CD4-positive, alpha-beta memory T cell (primary cell): ENCODE data around the gene MORF4L2. TPM values are rescaled to one million over a fixed set of nuclear protein-coding genes. Genes with fewer than 3 reads are reported as not detected.

ENCODE experiments used
- CTCF ChIA-PET: fragments of 350-600 bp; sonication (Branson Sonifier 250); formaldehyde crosslinking; loops from one replicate; lab custom pipeline; 2021; ENCODE audit warnings: inconsistent platforms; ENCODE audit not compliant: partially characterized antibody; lab: Charles Lee
- POLR2A ChIA-PET: fragments of 350-600 bp; sonication (Branson Sonifier 250); formaldehyde crosslinking; loops from one replicate; lab custom pipeline; 2021; ENCODE audit not compliant: partially characterized antibody; lab: Charles Lee
- DNase-seq, 5 donors: peaks; one replicate each; pipeline versions ENCODE4 v3.0.0 to v3.0.0-alpha.2; 2020 to 2022; ENCODE audit warnings: mixed read lengths in 1 of 5
- H3K27ac ChIP-seq: one replicate; pipeline ENCODE4 v1.7.0; 2013; ENCODE audit warnings: low read depth, low read length
- H3K27me3 ChIP-seq: 2 replicates; pipeline ENCODE4 v1.7.0; 2013; ENCODE audit warnings: mild to moderate bottlenecking, low read length, moderate library complexity; ENCODE audit not compliant: insufficient read depth
- H3K36me3 ChIP-seq: 2 replicates; pipeline ENCODE4 v1.7.0; 2013; ENCODE audit warnings: mild to moderate bottlenecking, low read length, moderate library complexity; ENCODE audit not compliant: insufficient read depth
- H3K4me1 ChIP-seq: 2 replicates; pipeline ENCODE4 v1.7.0; 2013; ENCODE audit warnings: mild to moderate bottlenecking, low read length, moderate library complexity; ENCODE audit not compliant: insufficient read depth
- H3K4me3 ChIP-seq, 2 donors: one replicate each; pipeline ENCODE4 v1.7.0; 2013; ENCODE audit warnings: low read length in 2 of 2, mild to moderate bottlenecking in 1 of 2
- H3K9me3 ChIP-seq, 2 donors: one replicate each; pipeline ENCODE4 v1.7.0; 2013; ENCODE audit warnings: low read length in 2 of 2, control low read depth in 1 of 2; ENCODE audit not compliant: control insufficient read depth in 1 of 2
- H3K27ac Mint-ChIP-seq, 7 donors: one replicate each; pipeline ENCODE4 v1.8.0; 2020 to 2021; ENCODE audit warnings: mixed read lengths in 7 of 7, mild to moderate bottlenecking in 6 of 7, inconsistent platforms in 3 of 7, moderate library complexity in 3 of 7
- H3K27me3 Mint-ChIP-seq, 2 donors: one replicate each; pipeline ENCODE4 v1.8.0; 2020 to 2021; ENCODE audit warnings: mixed read lengths in 2 of 2
- H3K36me3 Mint-ChIP-seq, 2 donors: one replicate each; pipeline ENCODE4 v1.8.0; 2020 to 2021; ENCODE audit warnings: mixed read lengths in 2 of 2, inconsistent platforms in 1 of 2, mild to moderate bottlenecking in 1 of 2
- H3K4me1 Mint-ChIP-seq, 4 donors: one replicate each; pipeline ENCODE4 v1.8.0; 2020 to 2021; ENCODE audit warnings: mixed read lengths in 4 of 4, mild to moderate bottlenecking in 1 of 4
- H3K4me3 Mint-ChIP-seq, 8 donors: one replicate each; pipeline ENCODE4 v1.8.0; 2020 to 2021; ENCODE audit warnings: mixed read lengths in 8 of 8, mild to moderate bottlenecking in 7 of 8, moderate library complexity in 6 of 8, inconsistent platforms in 3 of 8
- H3K9me3 Mint-ChIP-seq, 8 donors: one replicate each; pipeline ENCODE4 v1.8.0; 2020 to 2021; ENCODE audit warnings: mixed read lengths in 8 of 8, mild to moderate bottlenecking in 5 of 8, inconsistent platforms in 3 of 8, moderate library complexity in 1 of 8
- intact Hi-C: fragments of 100-400 bp; cut with micrococcal nuclease; formaldehyde crosslinking; loops from one replicate; pipeline ENCODE4 v1.15.1; 2023
- polyA plus RNA-seq, 2 donors: library from polyadenylated mRNA; unstranded; fragments of 300-500 nt; fragmentation: Illumina TruSeq; gene quantifications; one replicate each; pipeline ENCODE4 v1.2.3, GENCODE V29; 2021
- total RNA-seq, 2 experiments: library from RNA; stranded (reverse); gene quantifications; one replicate each; pipeline ENCODE4 v1.2.3, GENCODE V29; 2021

MORF4L2 gene
- total and polyA plus RNA-seq, 4 experiments from 2014 or later = 78.7 to 110 (median 92.3) TPM

- Mint-ChIP-seq H3K4me3 (no peak overlapping the region), H3K9me3 (no peaks in the 10 kb centered on the region), H3K27ac (no peak overlapping the region), H3K36me3 (no peaks in the 10 kb centered on the region), H3K27me3 (peaks cover 3% of the 10 kb centered on the region in 2 donors), H3K4me1 (no peaks in the 10 kb centered on the region)
- H3K9me3 ChIP-seq = no peaks in the 10 kb centered on the region
- no peaks in the 10 kb centered on the region for H3K27me3 ChIP-seq
- no peak for DNase-seq
- no peaks in the 10 kb centered on the region for H3K4me1 ChIP-seq
- H3K36me3 ChIP-seq = no peaks in the 10 kb centered on the region
- ChIA-PET CTCF (interaction anchor here (0.9 kb wide), 1 partner anchor 12 kb away, joined by 3 read pairs; the partner anchor contains the start of gene TMEM31), POLR2A (no interaction called here)
- no peak overlapping the region for H3K27ac ChIP-seq
- H3K4me3 ChIP-seq = no peak overlapping the region
- intact Hi-C loops = no loop called here
These were observed 12.7 kb upstream of the MORF4L2 start for GRCh38 chrX:103699243-103699642.

DNA sequence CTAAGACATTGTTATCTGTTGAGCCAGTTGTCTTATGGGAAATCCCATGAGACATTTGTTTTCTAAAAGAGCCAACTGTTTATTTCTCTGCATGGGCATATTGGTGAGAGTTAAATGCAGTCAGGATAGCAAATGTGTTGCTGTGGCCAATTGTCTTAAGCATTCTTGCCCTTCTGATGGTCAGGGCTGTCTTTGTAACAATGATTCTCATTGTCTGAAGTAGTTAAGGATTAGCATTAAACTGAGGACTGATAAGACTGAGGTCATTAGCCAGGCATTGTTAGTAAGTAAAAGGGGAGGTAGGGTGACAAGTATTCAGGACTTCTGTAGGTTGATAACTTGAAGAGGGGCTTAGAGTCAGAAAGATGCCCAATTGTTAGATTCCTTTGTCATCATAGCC is 11.2 kb upstream of the MORF4L2 start:
- Histone ChIP-seq H3K4me1 (no peaks in the 10 kb centered on the region), H3K9me3 (no peaks in the 10 kb centered on the region), H3K36me3 (no peaks in the 10 kb centered on the region), H3K27me3 (no peaks in the 10 kb centered on the region), H3K27ac (no peak overlapping the region), H3K4me3 (no peak overlapping the region)
- H3K4me1 Mint-ChIP-seq = no peaks in the 10 kb centered on the region
- H3K27me3 Mint-ChIP-seq = peaks cover 3% of the 10 kb centered on the region in 2 donors
- H3K9me3 Mint-ChIP-seq = no peaks in the 10 kb centered on the region
- intact Hi-C loops = no loop called here
- DNase-seq = no peak
- no peaks in the 10 kb centered on the region for H3K36me3 Mint-ChIP-seq
- ChIA-PET CTCF (no interaction called here), POLR2A (no interaction called here)
- H3K4me3 Mint-ChIP-seq = no peak overlapping the region
- no peak overlapping the region for H3K27ac Mint-ChIP-seq

GRCh38 chrX:103691059-103691458 is 4.6 kb upstream of the MORF4L2 start:
- intact Hi-C loops = no loop called here
- Histone ChIP-seq H3K9me3 (no peaks in the 10 kb centered on the region), H3K27me3 (no peaks in the 10 kb centered on the region), H3K36me3 (no peaks in the 10 kb centered on the region), H3K27ac (no peak overlapping the region), H3K4me1 (peaks cover 4% of the 10 kb centered on the region), H3K4me3 (no peak overlapping the region)
- no peak for DNase-seq
- Mint-ChIP-seq H3K27me3 (no peaks in the 10 kb centered on the region), H3K4me3 (no peak overlapping the region), H3K27ac (no peak overlapping the region), H3K4me1 (no peaks in the 10 kb centered on the region), H3K36me3 (peaks cover 0 to 7% of the 10 kb centered on the region in 2 donors), H3K9me3 (no peaks in the 10 kb centered on the region)
- POLR2A ChIA-PET = no interaction called here
- CTCF ChIA-PET = interaction anchor here (1.5 kb wide), 1 partner anchor 202 kb away, joined by 3 read pairs; no protein-coding TSS in a partner anchor

GRCh38 chrX:103688946-103689345 is 2.4 kb upstream of the MORF4L2 start:
- H3K27me3 Mint-ChIP-seq = no peaks in the 10 kb centered on the region
- DNase-seq = peak in 4 of 5 donors; percentile 26 to 41 (median 36)
- H3K9me3 Mint-ChIP-seq = no peaks in the 10 kb centered on the region
- H3K36me3 ChIP-seq = peaks cover 7% of the 10 kb centered on the region
- POLR2A ChIA-PET = no interaction called here
- H3K4me3 ChIP-seq = no peak overlapping the region
- CTCF ChIA-PET = interaction anchor here (0.7 kb wide), 1 partner anchor 8 kb away, joined by 3 read pairs; no protein-coding TSS in a partner anchor
- H3K27me3 ChIP-seq = no peaks in the 10 kb centered on the region
- peaks cover 3 to 13% of the 10 kb centered on the region in 2 donors for H3K36me3 Mint-ChIP-seq
- H3K4me1 Mint-ChIP-seq = peaks cover 0 to 11% (median 3%) of the 10 kb centered on the region in 4 donors
- peak overlapping the region in 1 of 8 donors; percentile 46 for H3K4me3 Mint-ChIP-seq
- no peak overlapping the region for H3K27ac Mint-ChIP-seq
- H3K4me1 ChIP-seq = peaks cover 21% of the 10 kb centered on the region
- no peaks in the 10 kb centered on the region for H3K9me3 ChIP-seq
- intact Hi-C loops = loop anchor here (1.0 to 10.0 kb wide), 3 partner anchors 128 to 1754 kb away; partner anchors contain the start of genes BEX5 and ZMAT1
- no peak overlapping the region for H3K27ac ChIP-seq

GRCh38 chrX:103687696-103688201 is 1.2 kb upstream of the MORF4L2 start:
- ChIA-PET CTCF (interaction anchor here (1.0 kb wide), 1 partner anchor 21 kb away, joined by 5 read pairs; no protein-coding TSS in a partner anchor), POLR2A (interaction anchor here (0.7 to 3.1 kb wide), 7 partner anchors 58 to 1755 kb away, joined by 3 to 15 read pairs (median 4); partner anchors contain the start of genes SLC25A53, TCEAL1, ZCCHC18 and ZMAT1)
- peak; percentile 39 to 70 (median 54) for DNase-seq
- Mint-ChIP-seq H3K36me3 (peaks cover 8 to 17% of the 10 kb centered on the region in 2 donors), H3K4me1 (peaks cover 0 to 15% (median 3%) of the 10 kb centered on the region in 4 donors), H3K27ac (no peak overlapping the region), H3K9me3 (no peaks in the 10 kb centered on the region), H3K4me3 (no peak overlapping the region), H3K27me3 (no peaks in the 10 kb centered on the region)
- peaks cover 21% of the 10 kb centered on the region for H3K4me1 ChIP-seq
- peaks cover 10% of the 10 kb centered on the region for H3K36me3 ChIP-seq
- peak overlapping the region; percentile 85 for H3K27ac ChIP-seq
- no peaks in the 10 kb centered on the region for H3K9me3 ChIP-seq
- intact Hi-C loops = loop anchor here (1.0 to 10.0 kb wide), 7 partner anchors 59 to 1753 kb away; partner anchors contain the start of genes BEX4, BEX5, FAM199X and TCEAL1
- H3K27me3 ChIP-seq = no peaks in the 10 kb centered on the region
- H3K4me3 ChIP-seq = peak overlapping the region; percentile 91 to 94

DNA sequence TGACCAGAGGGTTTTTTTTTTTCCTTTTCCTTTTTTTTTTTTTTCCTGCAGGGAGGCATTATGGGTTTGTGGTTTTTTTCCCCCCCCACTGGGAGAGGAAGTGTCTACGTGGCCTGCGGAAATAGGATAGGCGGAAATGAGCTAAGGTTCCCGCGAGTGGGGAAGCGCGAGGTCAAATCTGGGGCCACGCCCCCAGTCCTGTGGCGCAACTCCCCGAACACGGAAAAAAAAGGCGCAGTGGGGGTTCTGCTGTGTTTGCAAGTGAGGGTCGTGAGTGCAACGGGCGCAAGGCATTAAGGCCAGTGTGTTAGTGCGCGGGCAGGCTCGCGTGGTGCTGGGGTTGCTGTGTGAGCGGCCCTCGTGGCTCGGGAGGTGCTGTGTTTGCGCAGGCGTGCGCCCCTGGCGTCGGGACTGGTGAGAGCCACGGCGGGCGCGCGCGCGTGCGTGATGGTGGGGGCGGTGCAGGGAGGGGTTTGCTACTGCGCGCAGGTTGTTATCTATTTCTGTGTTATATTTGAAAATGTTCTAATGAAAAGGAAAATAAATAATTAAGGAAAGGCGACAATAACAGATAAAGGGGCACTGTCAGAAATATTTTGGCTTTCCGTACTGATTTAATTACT is 685 bp upstream of the MORF4L2 start:
- CTCF ChIA-PET = interaction anchor here (1.0 kb wide), 1 partner anchor 20 kb away, joined by 5 read pairs; no protein-coding TSS in a partner anchor
- Mint-ChIP-seq H3K4me1 (peaks cover 0 to 15% (median 3%) of the 10 kb centered on the region in 4 donors), H3K27ac (no peak overlapping the region), H3K36me3 (peaks cover 8 to 21% of the 10 kb centered on the region in 2 donors), H3K9me3 (no peaks in the 10 kb centered on the region), H3K27me3 (no peaks in the 10 kb centered on the region), H3K4me3 (no peak overlapping the region)
- H3K27ac ChIP-seq = peak overlapping the region; percentile 85
- peaks cover 21% of the 10 kb centered on the region for H3K4me1 ChIP-seq
- peak overlapping the region; percentile 91 to 94 for H3K4me3 ChIP-seq
- POLR2A ChIA-PET = interaction anchor here (0.6 to 3.1 kb wide), 10 partner anchors 58 to 1755 kb away, joined by 3 to 15 read pairs (median 4); partner anchors contain the start of genes SLC25A53, TCEAL1, TCEAL3 and ZCCHC18
- no peaks in the 10 kb centered on the region for H3K27me3 ChIP-seq
- intact Hi-C loops = loop anchor here (1.0 to 10.0 kb wide), 7 partner anchors 58 to 1752 kb away; partner anchors contain the start of genes BEX4, BEX5, FAM199X and TCEAL1
- H3K9me3 ChIP-seq = no peaks in the 10 kb centered on the region
- peak; percentile 87 to 91 (median 90) for DNase-seq
- H3K36me3 ChIP-seq = peaks cover 10% of the 10 kb centered on the region

GRCh38 chrX:103685396-103685795 is 1.1 kb downstream of the MORF4L2 start:
- POLR2A ChIA-PET = interaction anchor here (3.1 kb wide), 1 partner anchor 472 kb away, joined by 15 read pairs; the partner anchor contains the start of gene SLC25A53
- no peaks in the 10 kb centered on the region for H3K27me3 ChIP-seq
- H3K4me1 ChIP-seq = peaks cover 21% of the 10 kb centered on the region
- Mint-ChIP-seq H3K4me1 (peaks cover 0 to 15% (median 3%) of the 10 kb centered on the region in 4 donors), H3K36me3 (peaks cover 8 to 32% of the 10 kb centered on the region in 2 donors), H3K27me3 (no peaks in the 10 kb centered on the region), H3K9me3 (no peaks in the 10 kb centered on the region), H3K27ac (peak overlapping the region in 6 of 7 donors; percentile 79 to 90 (median 84)), H3K4me3 (peak overlapping the region in 7 of 8 donors; percentile 74 to 83 (median 79))
- no peaks in the 10 kb centered on the region for H3K9me3 ChIP-seq
- peak overlapping the region; percentile 85 for H3K27ac ChIP-seq
- H3K4me3 ChIP-seq = peak overlapping the region in 1 of 2 donors; percentile 91
- no peak for DNase-seq
- CTCF ChIA-PET = no interaction called here
- H3K36me3 ChIP-seq = peaks cover 10% of the 10 kb centered on the region
- intact Hi-C loops = loop anchor here (5.0 to 10.0 kb wide), 2 partner anchors 1528 to 1751 kb away; partner anchors contain the start of genes BEX5 and ZMAT1
